ENCODE data around the gene DCAF5. TPM values are rescaled to one million over a fixed set of nuclear protein-coding genes. Genes with fewer than 3 reads are reported as not detected.
A peak's percentile ranks its signal among the peaks of the same experiment; 100 is the strongest.

Gene DCAF5
- total and polyA plus RNA-seq, 2 of the 13 experiments (the other 11 are each of a cell fraction or from before 2014, with no cell fraction given), result 13.4 to 31.6 TPM

GRCh38 chr14:69153152-69153872 lies 393 bp upstream of the DCAF5 start (continued):
- TF ChIP-seq NFAT5 (CRISPR knock-in tag; IDR thresholded peaks at IDR 0.05), result no peak; the same call in 1 of the 2 replicates
- 0 out of 2 replicates have a peak, but pooled peaks have one; percentile 2 for TF ChIP-seq GMEB2 (CRISPR knock-in tag; IDR thresholded peaks at IDR 0.05; ENCODE audit: low read depth)
- TF ChIP-seq ELF1 (CRISPR knock-in tag; IDR thresholded peaks at IDR 0.05), result peak; percentile 79
- peak; percentile 58 for TF ChIP-seq NR2C2 (CRISPR knock-in tag; IDR thresholded peaks at IDR 0.05; ENCODE audit: borderline replicate concordance)
- TF ChIP-seq ATF1 (CRISPR knock-in tag; IDR thresholded peaks at IDR 0.05), result no peak
- TF ChIP-seq ZXDC (CRISPR knock-in tag; IDR thresholded peaks at IDR 0.05), result 0 out of 2 replicates have a peak, but pooled peaks have one; percentile 23
- TF ChIP-seq ELF3 (CRISPR knock-in tag; IDR thresholded peaks at IDR 0.05), result peak; percentile 83
- TF ChIP-seq ZNF33B (CRISPR knock-in tag; IDR thresholded peaks at IDR 0.05), result no peak
- no peak for TF ChIP-seq ZNF460 (CRISPR knock-in tag; IDR thresholded peaks at IDR 0.05; ENCODE audit: borderline replicate concordance)
- no peak for TF ChIP-seq ZNF337 (CRISPR knock-in tag; IDR thresholded peaks at IDR 0.05; ENCODE audit: borderline replicate concordance, low read depth)
- TF ChIP-seq TFDP2 (CRISPR knock-in tag; IDR thresholded peaks at IDR 0.05), result peak; percentile 52; the same call in 1 of the 2 replicates
- no peak for TF ChIP-seq SOX13 (IDR thresholded peaks at IDR 0.05)
- TF ChIP-seq SOX13 (CRISPR knock-in tag; conservative IDR thresholded peaks at IDR 0.05 in 1 of 2, IDR thresholded peaks at IDR 0.05 in 1 of 2), result no peak
- 0 out of 2 replicates have a peak, but pooled peaks have one; percentile 6 for TF ChIP-seq HNF4A (CRISPR knock-in tag; IDR thresholded peaks at IDR 0.05)

Data from HepG2 (cell line).